HG02610 (cell line): ENCODE measurements around the gene ETV1.
"Not testable (repeated sequence)": the region's sequence is repeated elsewhere in the genome, so short reads cannot be mapped to it uniquely, and the experiment has no call there.

ENCODE experiments used
- ATAC-seq: cut with Tn5 transposase; IDR thresholded peaks from one replicate; pipeline ENCODE4 v1.9.1; 2021; ENCODE audit warnings: mild to moderate bottlenecking, moderate library complexity; ENCODE audit not compliant: unreplicated experiment

ETV1 gene

DNA sequence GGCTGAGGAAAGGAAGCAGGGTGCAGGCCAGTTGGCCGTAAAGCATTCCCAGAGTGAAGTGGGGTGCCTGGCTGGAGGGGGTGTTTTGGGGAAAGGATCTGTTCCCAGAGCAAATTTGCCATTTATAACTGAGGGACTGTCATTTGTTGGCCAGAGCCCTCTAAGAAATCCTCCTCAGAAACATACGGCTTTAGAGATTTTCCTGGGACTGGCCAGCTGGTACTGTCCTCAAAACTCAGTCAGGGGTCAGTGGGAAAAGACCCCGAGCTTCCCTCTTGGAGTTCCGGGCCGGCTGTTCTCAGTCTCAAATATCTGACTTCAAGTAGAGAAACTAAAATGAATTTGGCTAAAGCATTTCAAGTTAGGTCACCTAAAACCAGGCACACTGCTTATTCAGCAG lies 55.9 kb downstream of the ETV1 start:
- ATAC-seq: no peak

GRCh38 chr7:13933091-13933490 lies 56.4 kb downstream of the ETV1 start:
- ATAC-seq: no peak

GRCh38 chr7:13932131-13932530 lies 57.3 kb downstream of the ETV1 start:
- ATAC-seq: no peak

DNA sequence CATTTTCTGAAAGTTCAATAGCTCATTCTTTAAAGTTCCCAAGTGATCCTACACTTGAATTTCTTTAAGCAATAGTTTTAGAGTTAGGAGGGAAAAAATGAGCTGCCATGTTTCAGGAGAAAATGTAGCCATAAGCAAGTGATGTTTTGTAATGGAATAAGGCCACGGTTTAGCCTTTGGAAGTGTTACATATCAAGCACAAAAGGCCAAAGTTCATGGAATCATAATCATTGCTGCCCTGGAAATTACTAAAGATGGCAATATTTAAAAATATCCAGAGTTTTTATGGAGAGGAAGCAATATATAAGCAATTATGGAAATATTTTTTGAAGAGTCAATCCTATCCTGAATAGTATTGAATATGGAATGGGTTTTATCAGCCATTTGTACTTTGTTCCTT lies 68.4 kb downstream of the ETV1 start:
- ATAC-seq: no peak

- no peak for ATAC-seq
These were observed 69.3 kb downstream of the ETV1 start for GRCh38 chr7:13920053-13920697.

- ATAC-seq: not testable (repeated sequence)
These were observed 71.1 kb downstream of the ETV1 start for GRCh38 chr7:13918333-13918732.

DNA sequence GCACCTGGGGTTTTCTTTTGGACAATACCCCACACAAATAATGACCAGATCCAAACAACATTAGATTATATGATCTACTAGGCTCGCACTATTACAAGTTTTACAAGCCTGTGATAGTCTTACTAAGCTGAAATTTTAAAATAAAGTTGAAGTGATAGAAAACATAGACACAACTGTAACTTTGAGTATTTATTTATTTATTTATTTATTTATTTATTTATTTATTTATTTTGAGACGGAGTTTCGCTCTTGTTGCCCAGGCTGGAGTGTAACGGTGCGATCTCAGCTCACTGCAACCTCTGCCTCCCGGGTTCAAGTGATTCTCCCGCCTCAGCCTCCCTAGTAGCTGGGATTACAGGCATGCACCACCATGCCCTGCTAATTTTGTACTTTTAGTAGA lies 72.4 kb downstream of the ETV1 start:
- ATAC-seq: not testable (repeated sequence)

- no peak for ATAC-seq
These were observed 73.6 kb downstream of the ETV1 start for GRCh38 chr7:13915891-13916290.

- no peak for ATAC-seq
These were observed 76.7 kb downstream of the ETV1 start for GRCh38 chr7:13912715-13913278.

- ATAC-seq: no peak
These were observed 77.6 kb downstream of the ETV1 start for GRCh38 chr7:13911909-13912308.

GRCh38 chr7:13910805-13911551 lies 78.5 kb downstream of the ETV1 start:
- no peak for ATAC-seq

DNA sequence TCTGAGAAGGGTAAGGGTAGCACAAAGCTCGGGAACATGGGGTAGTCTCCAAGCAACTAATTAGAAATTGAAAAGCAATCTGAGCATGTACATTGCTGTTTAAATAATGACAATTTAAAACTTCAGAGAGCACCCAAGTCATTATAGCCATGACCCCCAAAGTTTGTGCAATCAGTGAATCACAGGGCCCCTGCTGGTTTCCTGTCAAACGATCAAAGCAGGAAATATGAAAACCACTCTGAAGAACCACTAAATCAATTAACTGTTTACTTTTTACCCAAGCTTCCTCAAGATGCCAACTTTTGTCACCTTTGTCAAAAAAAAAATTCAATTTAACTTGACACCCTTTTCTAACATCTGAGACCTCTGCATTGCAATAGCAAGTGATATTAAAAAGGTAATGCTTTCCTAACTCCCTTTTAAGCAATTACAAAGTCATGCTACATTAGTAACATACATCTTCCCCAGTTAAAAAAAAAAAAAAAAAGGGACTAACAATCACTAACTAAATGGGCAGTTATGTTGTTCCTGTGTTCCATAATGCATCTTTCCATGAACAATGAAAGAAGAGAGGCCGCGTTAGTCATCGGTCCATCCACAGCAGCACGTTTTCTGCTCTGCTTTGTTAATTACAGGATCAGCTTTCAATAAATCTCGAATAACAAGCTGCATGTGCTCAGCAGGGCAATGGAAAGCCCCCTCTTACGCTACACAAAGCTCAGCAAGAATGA lies 80.6 kb downstream of the ETV1 start:
- no peak for ATAC-seq

DNA sequence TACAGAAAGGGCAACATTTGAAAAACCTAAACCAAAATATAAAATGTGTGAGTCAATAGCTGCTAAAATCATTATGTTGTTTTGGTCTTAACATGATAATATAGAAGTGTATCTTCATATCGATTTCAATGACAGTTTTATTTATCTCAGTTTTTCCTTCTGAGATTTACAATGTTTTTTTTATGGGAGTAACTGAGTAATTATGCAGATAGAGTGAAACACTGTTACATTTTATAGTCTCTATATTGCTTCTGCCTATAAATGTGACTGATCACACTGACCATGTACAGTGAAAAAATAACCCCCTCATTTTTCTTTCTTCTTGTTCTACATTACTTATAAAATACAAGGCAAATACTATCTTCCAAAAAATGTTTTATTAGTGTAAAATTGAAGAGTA lies 81.6 kb downstream of the ETV1 start:
- ATAC-seq: no peak

DNA sequence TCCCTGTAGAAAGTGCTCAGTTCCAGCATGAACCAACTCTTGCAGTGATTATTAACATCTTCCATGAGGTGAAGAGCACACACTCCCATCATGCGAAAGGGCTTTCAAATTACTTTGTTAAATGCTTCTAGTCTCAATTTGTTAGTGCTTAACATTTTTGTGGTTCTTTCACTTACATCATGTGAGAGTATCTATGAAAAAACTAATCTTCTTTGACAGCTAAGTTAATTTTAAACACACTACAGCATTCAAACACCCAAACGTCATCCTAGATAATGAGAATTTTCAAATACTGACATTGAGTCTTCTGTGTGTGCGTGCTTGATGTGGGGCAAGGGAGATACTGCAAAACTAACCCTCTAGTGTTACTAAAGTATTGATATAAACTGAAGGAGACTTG lies 84.8 kb downstream of the ETV1 start:
- no peak for ATAC-seq

DNA sequence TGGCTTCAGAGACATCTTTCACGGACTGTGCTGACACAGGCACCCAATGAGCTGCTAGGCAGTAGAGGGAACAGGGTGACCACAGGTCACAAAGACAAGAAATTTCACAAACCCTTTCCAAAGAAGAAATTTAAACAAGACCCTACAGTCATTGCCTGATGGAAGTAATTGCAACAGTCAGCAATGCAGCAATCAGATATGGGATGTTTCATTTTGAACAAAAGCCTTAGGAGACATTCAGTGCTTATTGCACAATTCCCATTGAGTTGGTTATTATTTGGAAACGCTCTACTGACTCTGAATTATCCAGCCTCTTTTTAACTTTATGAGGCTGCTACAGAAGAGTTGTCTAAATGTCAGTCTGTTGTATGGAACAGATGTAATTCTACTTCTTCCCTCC lies 85.5 kb downstream of the ETV1 start:
- no peak for ATAC-seq

DNA sequence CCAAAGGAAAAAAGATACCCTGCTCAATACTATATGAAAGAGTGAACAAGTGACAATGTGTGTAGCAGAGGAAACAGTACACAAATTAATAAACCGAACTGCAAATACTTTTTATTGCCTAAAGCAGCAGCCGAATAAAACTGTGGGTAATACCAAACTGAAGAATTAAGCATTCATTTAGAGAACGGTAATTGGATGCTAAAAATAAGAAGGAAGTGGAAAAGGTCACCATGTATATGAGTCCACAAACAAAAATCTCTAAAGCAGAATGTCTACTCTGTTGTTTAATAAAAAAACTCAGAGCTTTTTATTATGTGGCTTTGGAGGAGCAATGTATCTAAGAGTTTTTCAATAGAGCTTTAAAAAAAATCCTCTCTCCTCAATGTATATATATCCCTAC lies 87.9 kb downstream of the ETV1 start:
- no peak for ATAC-seq

DNA sequence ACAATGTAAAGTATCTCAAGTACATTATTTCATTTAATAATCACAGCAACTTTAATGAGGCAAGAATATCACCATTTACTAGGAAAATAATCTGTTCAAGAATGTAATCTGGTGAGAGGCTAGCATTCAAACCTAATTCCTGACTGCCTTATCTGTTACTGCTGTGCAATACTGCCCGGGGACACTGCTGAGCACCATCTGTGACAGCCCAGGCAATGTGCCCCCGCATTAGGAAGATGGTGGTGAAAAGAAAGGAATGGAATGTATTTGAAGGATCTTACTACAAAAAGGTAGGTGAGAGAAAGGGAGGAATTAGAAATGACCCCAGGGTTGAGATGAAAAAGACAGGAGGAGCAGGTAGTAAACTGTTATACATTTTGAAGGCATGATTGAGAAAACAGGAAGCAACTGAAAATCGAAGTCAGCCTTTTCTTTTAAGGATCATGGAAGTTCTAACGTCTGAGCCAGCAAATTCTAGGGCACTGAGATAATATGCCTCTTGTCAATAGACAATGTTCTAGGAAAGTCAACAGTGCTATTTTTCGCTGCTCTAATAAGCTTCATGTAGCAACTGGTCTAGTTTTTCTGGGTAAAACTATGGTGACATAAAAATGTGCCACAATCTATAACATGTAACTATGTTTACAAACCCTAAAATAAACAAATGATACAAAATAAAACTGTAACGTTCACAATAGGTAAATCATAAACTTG lies 90.4 kb downstream of the ETV1 start:
- no peak for ATAC-seq

- ATAC-seq: no peak
These were observed 91.6 kb downstream of the ETV1 start for GRCh38 chr7:13897819-13898218.

DNA sequence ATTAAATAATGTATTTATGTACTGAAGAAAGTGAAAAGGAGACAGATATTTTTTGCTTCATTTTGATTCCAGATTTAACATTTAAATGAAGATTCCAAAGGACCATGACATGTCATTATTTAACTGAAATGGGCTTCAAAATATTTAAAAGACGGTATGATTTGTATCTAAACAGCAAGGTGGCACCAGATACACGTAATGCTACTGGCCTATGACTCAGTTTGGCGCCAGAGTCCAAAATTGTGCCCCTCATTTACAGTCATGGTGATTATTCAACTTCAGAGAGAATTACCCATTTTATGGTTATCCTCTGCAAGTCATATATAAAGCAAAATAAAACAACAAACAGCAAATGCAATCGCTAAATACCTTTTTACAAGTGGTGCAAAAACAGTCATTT lies 94.5 kb downstream of the ETV1 start:
- no peak for ATAC-seq

- no peak for ATAC-seq
These were observed 95.1 kb downstream of the ETV1 start for GRCh38 chr7:13894377-13894776.

- ATAC-seq: no peak
These were observed 98.7 kb downstream of the ETV1 start for GRCh38 chr7:13890793-13891192.
